K562 (cell line): Measurements from ENCODE around the gene PDCD11. TPM values are rescaled to one million over a fixed set of nuclear protein-coding genes. Genes with fewer than 3 reads are reported as not detected.

Source experiments
- ATAC-seq: fragments of 200-7000 bp; cut with Tn5 transposase; 3 replicates; pipeline ENCODE4 v1.9.1; 2020; ENCODE audit warnings: moderate library complexity
- BruUV-seq: library from RNA; stranded (reverse); fragments of 400-500 nt; replicated peaks from 2 replicates; lab custom pipeline; 2021; lab: Mats Ljungman, UMichigan
- CTCF ChIA-PET: fragments of 300-600 bp; formaldehyde crosslinking; extraction: SDS; loops from one replicate; lab custom pipeline; 2021; ENCODE audit warnings: low intra/inter-chr PET ratio; lab: Yijun Ruan, JAX
- POLR2A ChIA-PET: fragments of 300-600, 350-650 bp; sonication (Branson Sonifier 250); formaldehyde crosslinking; extraction: SDS; loops from one replicate; lab custom pipeline; 2021; ENCODE audit warnings: antibody characterized with exemption, inconsistent platforms; lab: Yijun Ruan, JAX
- DNase-seq, 4 experiments: peaks; one replicate each; pipeline versions ENCODE4 v3.0.0 to v3.0.0-alpha.2; 2011 to 2018; ENCODE audit warnings: low spot score in 3 of 4, mixed read lengths in 3 of 4; ENCODE audit errors: extremely low read depth in 1 of 4
- FAIRE-seq: peaks from 2 replicates; lab custom pipeline; 2011; peaks lifted over from hg19 to GRCh38; lab: Jason Lieb, UNC
- H2AFZ ChIP-seq: 2 replicates; pipeline ENCODE4 v1.6.0; 2011; ENCODE audit warnings: low read depth, low read length, control low read depth, inconsistent platforms
- H3K27ac ChIP-seq: fragments of 200-600 bp; 3 replicates; pipeline ENCODE4 v1.8.0; 2011; ENCODE audit warnings: low read depth, mild to moderate bottlenecking, control low read depth, inconsistent platforms, low read length, moderate library complexity, mixed read lengths; ENCODE audit errors: extremely low read depth
- H3K27me3 ChIP-seq, 2 experiments: fragments of 300-600 bp in 1 of 2; 2 replicates in 1 of 2; 3 replicates in 1 of 2; pipeline versions ENCODE4 v1.6.0 to v1.8.0; 2011; ENCODE audit warnings: inconsistent platforms in 2 of 2, low read length in 2 of 2, mild to moderate bottlenecking in 1 of 2, mixed read lengths in 1 of 2, moderate library complexity in 1 of 2; ENCODE audit not compliant: control insufficient read depth in 2 of 2, insufficient read depth in 2 of 2
- H3K36me3 ChIP-seq: fragments of 300-600 bp; 3 replicates; pipeline ENCODE4 v1.8.0; 2011; ENCODE audit warnings: mild to moderate bottlenecking, low read length, inconsistent platforms; ENCODE audit not compliant: control insufficient read depth, insufficient read depth
- H3K4me1 ChIP-seq, 2 experiments: fragments of 200-600 bp in 1 of 2; replicated peaks in 1 of 2; 2 replicates in 1 of 2; 3 replicates in 1 of 2; pipeline versions ENCODE4 v1.5.1 to v1.8.0; 2011; ENCODE audit warnings: inconsistent platforms in 2 of 2, low read length in 2 of 2, mild to moderate bottlenecking in 1 of 2, mixed read lengths in 1 of 2, moderate library complexity in 1 of 2; ENCODE audit not compliant: control insufficient read depth in 2 of 2, insufficient read depth in 2 of 2
- H3K4me2 ChIP-seq: 2 replicates; pipeline ENCODE4 v1.6.1; 2011; ENCODE audit warnings: low read length, control low read depth, inconsistent platforms, mixed read lengths; ENCODE audit not compliant: insufficient read depth
- H3K4me3 ChIP-seq: fragments of 200-600 bp; sonication (generic), shearing (Covaris generic); 2 replicates; pipeline ENCODE4 v1.5.1; 2016; ENCODE audit warnings: control low read depth, inconsistent platforms
- H3K79me2 ChIP-seq: fragments of 200-600 bp; 3 replicates; pipeline ENCODE4 v1.8.0; 2011; ENCODE audit warnings: low read length, inconsistent platforms; ENCODE audit not compliant: control insufficient read depth, insufficient read depth
- H3K9ac ChIP-seq, 2 experiments: 2 replicates each; pipeline versions ENCODE4 v1.6.0 to v1.6.1; 2011; ENCODE audit warnings: low read depth in 2 of 2, low read length in 2 of 2, control low read depth in 1 of 2, inconsistent platforms in 1 of 2, mild to moderate bottlenecking in 1 of 2, mixed read lengths in 1 of 2; ENCODE audit not compliant: insufficient read depth in 1 of 2
- H3K9me1 ChIP-seq: one replicate; pipeline ENCODE4 v1.6.0; 2011; ENCODE audit warnings: inconsistent platforms, mild to moderate bottlenecking, low read length, moderate library complexity; ENCODE audit not compliant: control insufficient read depth, insufficient read depth
- H3K9me3 ChIP-seq: replicated peaks from 2 replicates; pipeline ENCODE4 v1.5.1; 2011; ENCODE audit warnings: low read depth, low read length, inconsistent platforms; ENCODE audit not compliant: control insufficient read depth, insufficient read depth
- H4K20me1 ChIP-seq: replicated peaks from 2 replicates; pipeline ENCODE4 v1.6.1; 2011; ENCODE audit warnings: low read length, inconsistent platforms, mixed read lengths; ENCODE audit not compliant: control insufficient read depth, insufficient read depth
- BCOR ChIP-seq: fragments of 450-650 bp; IDR thresholded peaks from 2 replicates; pipeline ENCODE4 v1.6.1; 2016
- CBX2 ChIP-seq: fragments of 200-600 bp; sonication (generic); IDR thresholded peaks from one replicate; pipeline ENCODE4 v1.6.1; 2012; ENCODE audit warnings: mild to moderate bottlenecking, low read length, inconsistent platforms; ENCODE audit not compliant: insufficient read depth, poor library complexity, severe bottlenecking
- CCNT2 ChIP-seq: IDR thresholded peaks from 2 replicates; pipeline ENCODE4 v1.6.1; 2011; ENCODE audit warnings: borderline replicate concordance, low read depth, mild to moderate bottlenecking, moderate library complexity, mixed read lengths, low read length; ENCODE audit not compliant: insufficient read length; ENCODE audit errors: extremely low read depth
- DMBX1 ChIP-seq: fragments of 250-450 bp; sonication (Bioruptor Pico); IDR thresholded peaks from 2 replicates; pipeline ENCODE4 v1.8.0; 2022; ENCODE audit warnings: inconsistent platforms, mild to moderate bottlenecking, moderate library complexity, borderline replicate concordance
- KDM5B ChIP-seq: fragments of 200-600 bp; sonication (generic); IDR thresholded peaks from 2 replicates; pipeline ENCODE4 v1.6.1; 2012; ENCODE audit warnings: low read depth, mild to moderate bottlenecking, moderate library complexity, low read length, control low read depth, inconsistent platforms; ENCODE audit not compliant: insufficient replicate concordance
- MAZ ChIP-seq, 2 experiments: fragments of 450-650 bp in 1 of 2; sonication (generic) in 1 of 2; formaldehyde crosslinking; IDR thresholded peaks in 1 of 2; conservative IDR thresholded peaks in 1 of 2; 2 replicates each; pipeline versions ENCODE4 v1.4.0 to v1.5.0; 2020; ENCODE audit warnings: mild to moderate bottlenecking in 1 of 2, missing genetic modification reagents in 1 of 2
- PPARD ChIP-seq: fragments of 250-450 bp; sonication (Bioruptor Pico); IDR thresholded peaks from 2 replicates; pipeline ENCODE4 v1.8.0; 2022; ENCODE audit warnings: inconsistent platforms, mild to moderate bottlenecking, moderate library complexity
- RBM39 ChIP-seq: fragments of 200-400 bp; formaldehyde crosslinking; optimal IDR thresholded peaks from 2 replicates; pipeline ENCODE3; 2018; ENCODE audit warnings: low read depth, low read length
- ZBTB8A ChIP-seq: fragments of 450-650 bp; IDR thresholded peaks from 2 replicates; pipeline ENCODE4 v1.6.1; 2018; ENCODE audit warnings: mild to moderate bottlenecking, moderate library complexity; ENCODE audit not compliant: partially characterized antibody
- ZFP30 ChIP-seq: fragments of 250-450 bp; sonication (Bioruptor Pico); IDR thresholded peaks from 2 replicates; pipeline ENCODE4 v1.8.0; 2022; ENCODE audit warnings: moderate library complexity, mild to moderate bottlenecking, inconsistent platforms, borderline replicate concordance
- ZNF212 ChIP-seq: fragments of 450-650 bp; formaldehyde crosslinking; IDR thresholded peaks from 2 replicates; pipeline ENCODE4 v1.4.0; 2020; ENCODE audit warnings: mild to moderate bottlenecking
- ZNF311 ChIP-seq: fragments of 250-450 bp; sonication (Bioruptor Pico); IDR thresholded peaks from 2 replicates; pipeline ENCODE4 v1.4.0; 2020; ENCODE audit warnings: mild to moderate bottlenecking, moderate library complexity
- ZNF444 ChIP-seq: fragments of 250-450 bp; sonication (Bioruptor Pico); IDR thresholded peaks from 2 replicates; pipeline ENCODE4 v1.4.0; 2020; ENCODE audit warnings: mild to moderate bottlenecking, moderate library complexity
- ZNF507 ChIP-seq: conservative IDR thresholded peaks from 2 replicates; pipeline ENCODE4 v1.6.1; 2017; ENCODE audit warnings: missing genetic modification characterization, missing compliant biosample characterization
- ZNF764 ChIP-seq: fragments of 250-450 bp; sonication (Bioruptor Pico); IDR thresholded peaks from 2 replicates; pipeline ENCODE4 v1.4.0; 2020; ENCODE audit warnings: low read depth, mild to moderate bottlenecking, moderate library complexity
- ZNF79 ChIP-seq: fragments of 250-450 bp; sonication (Bioruptor Pico); IDR thresholded peaks from 2 replicates; pipeline ENCODE4 v1.4.0; 2020; ENCODE audit warnings: low read depth, mild to moderate bottlenecking, moderate library complexity
- WGBS: fragments of 100-300 bp; shearing (Covaris generic); methylation state at CpG from one replicate; pipeline ENCODE4 v1.1.6; 2016; ENCODE audit warnings: low coverage, mixed read lengths; ENCODE audit not compliant: insufficient coverage; ENCODE audit errors: missing lambda C conversion rate; 5-methylcytosine and 5-hydroxymethylcytosine counted together
- in situ Hi-C: fragments of 300-500 bp; cut with MboI; formaldehyde crosslinking; loops from 4 replicates; pipeline ENCODE4 v1.15.0; 2018; ENCODE audit warnings: inconsistent platforms, mixed read lengths
- intact Hi-C: fragments of 100-400 bp; cut with micrococcal nuclease; formaldehyde crosslinking; loops from 2 replicates; pipeline ENCODE4 v1.14.2; 2022
- polyA plus RNA-seq, 8 experiments: library from polyadenylated mRNA; depleted of rRNA in 4 of 8; stranded (reverse) in 5 of 8; unstranded in 3 of 8; fragments of >200 nt; fragmentation: Nextera tagmentation in 2 of 8; fragmentation: Illumina TruSeq in 1 of 8; extraction: Ambion mirVana in 2 of 8; extraction: Trizol in 1 of 8; gene quantifications; 2 replicates each; pipeline versions ENCODE4 v1.2.1 to v1.2.3, GENCODE V29; 2011 to 2014; ENCODE audit warnings: inconsistent platforms in 1 of 8, missing spikeins in 1 of 8
- total RNA-seq, 7 experiments: library from RNA; depleted of rRNA in 6 of 7; stranded (reverse); fragments of >200 nt in 6 of 7; fragmentation: Illumina TruSeq in 2 of 7; extraction: Trizol in 2 of 7; gene quantifications; 2 replicates each; pipeline versions ENCODE4 v1.2.1 to v1.2.3, GENCODE V29; 2011 to 2021; ENCODE audit warnings: low replicate concordance in 1 of 7
- TF ChIP-seq, protein P1 (sequence below): fragments of 150-350 bp; conservative IDR thresholded peaks from 2 replicates; pipeline ENCODE4 v1.6.1; 2014; ENCODE audit warnings: low read length
- TF ChIP-seq, protein P2 (sequence below): fragments of 250-450 bp; sonication (Bioruptor Pico); IDR thresholded peaks from 2 replicates; pipeline ENCODE4 v1.8.0; 2022; ENCODE audit warnings: inconsistent platforms

Gene PDCD11
- total and polyA plus RNA-seq, 9 of the 15 experiments (the other 6 are each of a cell fraction or from before 2014, with no cell fraction given), result 14.8 to 73.8 (median 50.0) TPM

DNA sequence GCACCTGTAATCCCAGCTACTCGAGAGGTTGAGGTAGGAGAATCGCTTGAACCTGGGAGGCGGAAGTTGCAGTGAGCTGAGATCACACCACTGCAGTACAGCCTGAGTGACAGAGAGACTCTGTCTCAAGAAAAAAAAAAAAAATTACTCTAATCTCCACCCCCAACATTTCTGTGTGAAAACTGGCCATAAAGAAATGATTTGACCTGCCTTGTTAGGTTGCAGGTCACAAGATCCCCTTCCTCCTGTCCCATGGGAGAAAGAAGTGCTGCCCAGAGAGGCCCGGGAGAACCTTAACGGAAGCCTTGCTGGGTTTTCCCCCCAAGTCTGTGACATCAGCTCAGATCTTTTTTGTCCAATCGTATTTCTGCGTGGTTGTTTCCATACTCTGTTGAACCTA, 71.0 kb downstream of the PDCD11 start:
- H3K4me3 ChIP-seq, result no peak overlapping the region
- no peaks in the 10 kb centered on the region; the same call in 1 of the 2 replicates for H4K20me1 ChIP-seq
- POLR2A ChIA-PET, result interaction anchor here (0.7 kb wide), 1 partner anchor 218 kb away, joined by 3 read pairs; no protein-coding TSS in a partner anchor
- H2AFZ ChIP-seq, result no peak overlapping the region
- H3K4me1 ChIP-seq, result peaks cover 0 to 10% of the 10 kb centered on the region in 2 experiments; a peak in 2 of 5 replicates
- no TSS peak for BruUV-seq
- no peaks in the 10 kb centered on the region for H3K9me3 ChIP-seq
- H3K27me3 ChIP-seq, result peaks cover 0 to 16% of the 10 kb centered on the region in 2 experiments; a peak in 3 of 5 replicates
- CTCF ChIA-PET, result no interaction called here
- ATAC-seq (no peak), DNase-seq (no peak), FAIRE-seq (no peak)
- no peak overlapping the region for H3K9ac ChIP-seq
- intact Hi-C loops (no loop called here), in situ Hi-C loops (no loop called here)
- no peak for TF ChIP-seq DMBX1 (CRISPR knock-in tag)
- TF ChIP-seq, protein P1, sequence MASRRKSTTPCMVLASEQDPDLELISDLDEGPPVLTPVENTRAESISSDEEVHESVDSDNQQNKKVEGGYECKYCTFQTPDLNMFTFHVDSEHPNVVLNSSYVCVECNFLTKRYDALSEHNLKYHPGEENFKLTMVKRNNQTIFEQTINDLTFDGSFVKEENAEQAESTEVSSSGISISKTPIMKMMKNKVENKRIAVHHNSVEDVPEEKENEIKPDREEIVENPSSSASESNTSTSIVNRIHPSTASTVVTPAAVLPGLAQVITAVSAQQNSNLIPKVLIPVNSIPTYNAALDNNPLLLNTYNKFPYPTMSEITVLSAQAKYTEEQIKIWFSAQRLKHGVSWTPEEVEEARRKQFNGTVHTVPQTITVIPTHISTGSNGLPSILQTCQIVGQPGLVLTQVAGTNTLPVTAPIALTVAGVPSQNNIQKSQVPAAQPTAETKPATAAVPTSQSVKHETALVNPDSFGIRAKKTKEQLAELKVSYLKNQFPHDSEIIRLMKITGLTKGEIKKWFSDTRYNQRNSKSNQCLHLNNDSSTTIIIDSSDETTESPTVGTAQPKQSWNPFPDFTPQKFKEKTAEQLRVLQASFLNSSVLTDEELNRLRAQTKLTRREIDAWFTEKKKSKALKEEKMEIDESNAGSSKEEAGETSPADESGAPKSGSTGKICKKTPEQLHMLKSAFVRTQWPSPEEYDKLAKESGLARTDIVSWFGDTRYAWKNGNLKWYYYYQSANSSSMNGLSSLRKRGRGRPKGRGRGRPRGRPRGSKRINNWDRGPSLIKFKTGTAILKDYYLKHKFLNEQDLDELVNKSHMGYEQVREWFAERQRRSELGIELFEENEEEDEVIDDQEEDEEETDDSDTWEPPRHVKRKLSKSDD, result no peak
- TF ChIP-seq ZNF444 (CRISPR knock-in tag), result no peak
- no peak for TF ChIP-seq MAZ (CRISPR knock-in tag; conservative IDR thresholded peaks at IDR 0.05 in 1 of 2, IDR thresholded peaks at IDR 0.05 in 1 of 2)
- no peak for TF ChIP-seq ZNF79
- TF ChIP-seq ZNF507 (tag), result no peak
- TF ChIP-seq PPARD, result no peak
- TF ChIP-seq, protein P2, sequence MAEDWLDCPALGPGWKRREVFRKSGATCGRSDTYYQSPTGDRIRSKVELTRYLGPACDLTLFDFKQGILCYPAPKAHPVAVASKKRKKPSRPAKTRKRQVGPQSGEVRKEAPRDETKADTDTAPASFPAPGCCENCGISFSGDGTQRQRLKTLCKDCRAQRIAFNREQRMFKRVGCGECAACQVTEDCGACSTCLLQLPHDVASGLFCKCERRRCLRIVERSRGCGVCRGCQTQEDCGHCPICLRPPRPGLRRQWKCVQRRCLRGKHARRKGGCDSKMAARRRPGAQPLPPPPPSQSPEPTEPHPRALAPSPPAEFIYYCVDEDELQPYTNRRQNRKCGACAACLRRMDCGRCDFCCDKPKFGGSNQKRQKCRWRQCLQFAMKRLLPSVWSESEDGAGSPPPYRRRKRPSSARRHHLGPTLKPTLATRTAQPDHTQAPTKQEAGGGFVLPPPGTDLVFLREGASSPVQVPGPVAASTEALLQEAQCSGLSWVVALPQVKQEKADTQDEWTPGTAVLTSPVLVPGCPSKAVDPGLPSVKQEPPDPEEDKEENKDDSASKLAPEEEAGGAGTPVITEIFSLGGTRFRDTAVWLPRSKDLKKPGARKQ (CRISPR knock-in tag), result no peak
- TF ChIP-seq BCOR, result no peak
- no peak for TF ChIP-seq KDM5B
- TF ChIP-seq ZNF212 (CRISPR knock-in tag), result no peak
- no peak for TF ChIP-seq RBM39
- no peak for TF ChIP-seq ZNF311 (CRISPR knock-in tag)
- TF ChIP-seq CBX2, result no peak
- no peak for TF ChIP-seq ZFP30 (CRISPR knock-in tag)
- TF ChIP-seq ZBTB8A, result no peak
- TF ChIP-seq ZNF764 (CRISPR knock-in tag), result no peak
- TF ChIP-seq CCNT2, result no peak
- H3K9me1 ChIP-seq, result no peaks in the 10 kb centered on the region
- H3K27ac ChIP-seq, result no peak overlapping the region
- no peak overlapping the region for H3K4me2 ChIP-seq
- H3K79me2 ChIP-seq, result no peaks in the 10 kb centered on the region
- WGBS, result 29% methylated on average over 4 of the region's 7 CpGs
- H3K36me3 ChIP-seq, result no peaks in the 10 kb centered on the region
